Measurements from ENCODE around the gene NSMF.

Gene NSMF

GRCh38 chr9:137398561-137399468, 60.3 kb downstream of the NSMF start:
- in situ Hi-C loops (cut with HindIII; ENCODE audit: low sequenced_read_pairs), result no loop called here

- in situ Hi-C loops (cut with HindIII; ENCODE audit: low sequenced_read_pairs), result no loop called here
Measured at GRCh38 chr9:137397675-137398423, 61.3 kb downstream of the NSMF start.
